Stomach (tissue), 9 donors: ENCODE data around the gene ATP6V1G3. TPM values are rescaled to one million over a fixed set of nuclear protein-coding genes. Genes with fewer than 3 reads are reported as not detected.

ENCODE experiments used
- DNase-seq, 2 donors: peaks; one replicate each; pipeline versions ENCODE4 v3.0.0 to v3.0.0-alpha.2; 2013 to 2019
- H3K27ac ChIP-seq, 5 donors: fragments of 200-600 bp in 4 of 5; sonication (generic) in 4 of 5; one replicate each; pipeline ENCODE4 v1.5.1; 2013 to 2019; ENCODE audit warnings: mild to moderate bottlenecking in 1 of 5, moderate library complexity in 1 of 5
- H3K27me3 ChIP-seq, 3 donors: fragments of 200-600 bp; sonication (generic); one replicate each; pipeline ENCODE4 v1.5.1; 2017 to 2019; ENCODE audit warnings: mixed run types in 1 of 3
- H3K36me3 ChIP-seq, 4 donors: fragments of 200-600 bp; sonication (generic); 1 replicate in 3 of 4; 2 replicates in 1 of 4; pipeline ENCODE4 v1.5.1; 2016 to 2019
- H3K4me1 ChIP-seq, 4 donors: fragments of 200-600 bp; sonication (generic); one replicate each; pipeline ENCODE4 v1.5.1; 2016 to 2019
- H3K4me3 ChIP-seq, 4 donors: fragments of 200-600 bp; sonication (generic) in 3 of 4; one replicate each; pipeline ENCODE4 v1.5.1; 2016 to 2019; ENCODE audit warnings: mild to moderate bottlenecking in 1 of 4
- H3K9me3 ChIP-seq, 4 donors: fragments of 200-600 bp; sonication (generic); one replicate each; pipeline ENCODE4 v1.5.1; 2016 to 2019
- EP300 ChIP-seq: sonication (generic); formaldehyde crosslinking; IDR thresholded peaks from one replicate; pipeline ENCODE4 v1.6.1; 2017; ENCODE audit warnings: antibody characterized with exemption
- POLR2A ChIP-seq, 4 donors: fragments of 450-650 bp; IDR thresholded peaks; one replicate each; pipeline ENCODE4 v1.6.1; 2016; ENCODE audit warnings: antibody characterized with exemption in 4 of 4, control low read depth in 2 of 4, mild to moderate bottlenecking in 1 of 4, moderate library complexity in 1 of 4
- POLR2AphosphoS5 ChIP-seq, 3 donors: sonication (generic); formaldehyde crosslinking; IDR thresholded peaks; one replicate each; pipeline ENCODE4 v1.6.1; 2016; ENCODE audit warnings: antibody characterized with exemption in 3 of 3
- WGBS, 5 donors: extraction: QIAGEN DNeasy Blood & Tissue Kit in 3 of 5; methylation state at CpG; one replicate each; pipeline versions ENCODE4 v1.1.5 to v1.1.7; 2013 to 2018; 5-methylcytosine and 5-hydroxymethylcytosine counted together
- intact Hi-C: fragments of 100-400 bp; cut with DNase I; formaldehyde crosslinking; loops from one replicate; pipeline ENCODE4 v1.15.1; 2023; ENCODE audit warnings: low total_unique reads
- polyA plus RNA-seq, 3 donors: library from polyadenylated mRNA; stranded (reverse); fragments of 200-250 nt; gene quantifications; one replicate each; pipeline ENCODE4 v1.2.3, GENCODE V29; 2013
- total RNA-seq, 5 donors: library from RNA; depleted of rRNA; stranded (reverse); fragments of >200 nt; gene quantifications; one replicate each; pipeline versions ENCODE4 v1.1.0 to v1.2.3, GENCODE V29; 2014 to 2016
- TF ChIP-seq, protein P1 (sequence below), 7 experiments: fragments of 450-650 bp in 4 of 7; fragments of 200-600 bp in 3 of 7; sonication (generic) in 3 of 7; IDR thresholded peaks; one replicate each; pipeline ENCODE4 v1.5.1; 2016 to 2019; ENCODE audit warnings: antibody characterized with exemption in 7 of 7, control low read depth in 2 of 7, mild to moderate bottlenecking in 1 of 7
- donor health status: healthy with polysubstance abuse.
- donor health status: Bipolar disorder and iron deficiency.
- donor health status: healthy.

Gene ATP6V1G3
- total and polyA plus RNA-seq, 8 donors = not detected

DNA sequence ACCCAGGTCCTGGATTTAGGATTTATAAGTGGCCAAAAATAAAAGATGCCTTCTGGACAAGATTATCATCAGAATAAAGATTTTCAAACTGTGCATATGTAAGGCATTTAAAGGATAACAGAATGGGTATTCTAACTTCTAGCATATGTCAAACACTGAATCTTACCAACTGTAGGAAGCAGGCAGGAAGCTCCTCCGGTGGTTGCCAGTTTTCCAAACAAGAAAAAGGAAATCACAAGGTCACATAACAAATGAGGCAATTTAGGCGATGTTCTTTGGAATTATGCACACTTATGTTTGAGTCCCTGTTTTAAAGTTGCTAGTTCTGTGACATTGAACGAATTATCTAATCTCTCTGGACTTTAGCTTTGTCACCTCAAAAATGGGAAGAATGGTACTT is 48.9 kb downstream of the ATP6V1G3 start:
- Histone ChIP-seq H3K9me3 (no peaks in the 10 kb centered on the region), H3K4me1 (no peaks in the 10 kb centered on the region), H3K36me3 (no peaks in the 10 kb centered on the region), H3K27ac (no peak overlapping the region), H3K4me3 (no peak overlapping the region), H3K27me3 (no peaks in the 10 kb centered on the region)
- intact Hi-C loops = no loop called here
- 55 to 65% (median 61%) methylated on average over 3 of the region's 3 CpGs for WGBS, 5 donors
- DNase-seq = no peak
- TF ChIP-seq, protein P1, sequence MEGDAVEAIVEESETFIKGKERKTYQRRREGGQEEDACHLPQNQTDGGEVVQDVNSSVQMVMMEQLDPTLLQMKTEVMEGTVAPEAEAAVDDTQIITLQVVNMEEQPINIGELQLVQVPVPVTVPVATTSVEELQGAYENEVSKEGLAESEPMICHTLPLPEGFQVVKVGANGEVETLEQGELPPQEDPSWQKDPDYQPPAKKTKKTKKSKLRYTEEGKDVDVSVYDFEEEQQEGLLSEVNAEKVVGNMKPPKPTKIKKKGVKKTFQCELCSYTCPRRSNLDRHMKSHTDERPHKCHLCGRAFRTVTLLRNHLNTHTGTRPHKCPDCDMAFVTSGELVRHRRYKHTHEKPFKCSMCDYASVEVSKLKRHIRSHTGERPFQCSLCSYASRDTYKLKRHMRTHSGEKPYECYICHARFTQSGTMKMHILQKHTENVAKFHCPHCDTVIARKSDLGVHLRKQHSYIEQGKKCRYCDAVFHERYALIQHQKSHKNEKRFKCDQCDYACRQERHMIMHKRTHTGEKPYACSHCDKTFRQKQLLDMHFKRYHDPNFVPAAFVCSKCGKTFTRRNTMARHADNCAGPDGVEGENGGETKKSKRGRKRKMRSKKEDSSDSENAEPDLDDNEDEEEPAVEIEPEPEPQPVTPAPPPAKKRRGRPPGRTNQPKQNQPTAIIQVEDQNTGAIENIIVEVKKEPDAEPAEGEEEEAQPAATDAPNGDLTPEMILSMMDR (IDR thresholded peaks at IDR 0.05) = no peak
- TF ChIP-seq POLR2A (IDR thresholded peaks at IDR 0.05) (no peak), EP300 (no peak), POLR2AphosphoS5 (IDR thresholded peaks at IDR 0.05) (no peak)

DNA sequence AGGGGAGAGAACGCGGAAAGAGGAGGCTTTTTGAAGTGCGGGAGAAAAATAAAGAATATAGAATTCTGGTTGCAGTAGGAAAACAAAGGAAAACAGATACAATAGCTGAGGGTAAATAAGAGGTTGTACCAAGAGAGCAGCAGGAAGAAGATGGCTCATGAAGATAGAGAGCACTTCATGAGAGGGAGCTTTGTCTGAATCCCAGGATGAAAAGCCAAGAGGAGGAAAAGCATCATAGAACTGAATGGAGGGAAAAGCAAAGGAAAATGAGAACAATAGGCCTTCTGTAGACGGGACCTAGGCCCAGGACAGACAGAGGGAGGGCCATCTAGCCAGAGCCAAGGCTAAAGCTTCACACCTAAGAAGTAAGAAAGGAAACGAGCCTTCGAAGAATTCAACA is 49.5 kb downstream of the ATP6V1G3 start:
- H3K4me3 ChIP-seq = no peak overlapping the region
- no peaks in the 10 kb centered on the region for H3K4me1 ChIP-seq
- no peaks in the 10 kb centered on the region for H3K9me3 ChIP-seq
- no peak for TF ChIP-seq POLR2A (IDR thresholded peaks at IDR 0.05)
- no peak for TF ChIP-seq EP300
- TF ChIP-seq, protein P1 (IDR thresholded peaks at IDR 0.05) = no peak
- TF ChIP-seq POLR2AphosphoS5 (IDR thresholded peaks at IDR 0.05) = no peak
- intact Hi-C loops = no loop called here
- H3K36me3 ChIP-seq = no peaks in the 10 kb centered on the region
- DNase-seq = no peak
- no peaks in the 10 kb centered on the region for H3K27me3 ChIP-seq
- WGBS, 5 donors = 78 to 89% (median 81%) methylated on average over 6 of the region's 6 CpGs
- H3K27ac ChIP-seq = no peak overlapping the region

DNA sequence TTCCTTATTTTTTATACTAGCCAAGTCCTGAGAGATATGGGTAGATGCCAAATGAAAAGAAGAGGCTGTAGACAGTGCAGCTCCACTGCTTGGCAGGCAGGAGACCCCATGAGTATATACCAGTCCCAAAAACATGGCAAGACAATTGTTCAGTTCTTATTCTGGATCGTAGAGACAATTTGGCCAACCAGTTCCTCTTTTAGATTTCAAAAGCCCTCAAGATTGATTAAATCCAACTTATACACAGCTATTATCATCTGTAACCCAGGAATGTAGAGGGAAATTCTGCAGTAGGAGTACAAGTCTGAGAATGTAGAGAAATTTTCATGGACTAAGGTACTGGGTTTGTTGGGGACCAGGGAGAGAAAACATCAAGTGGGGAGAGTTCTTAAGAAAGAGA is 50.3 kb downstream of the ATP6V1G3 start:
- H3K27ac ChIP-seq = no peak overlapping the region
- 78 to 87% (median 83%) methylated on average over 1 of the region's 1 CpG for WGBS, 5 donors
- H3K27me3 ChIP-seq = no peaks in the 10 kb centered on the region
- intact Hi-C loops = no loop called here
- no peaks in the 10 kb centered on the region for H3K9me3 ChIP-seq
- no peak overlapping the region for H3K4me3 ChIP-seq
- DNase-seq = no peak
- TF ChIP-seq, protein P1 (IDR thresholded peaks at IDR 0.05) = no peak
- TF ChIP-seq POLR2A (IDR thresholded peaks at IDR 0.05) (no peak), POLR2AphosphoS5 (IDR thresholded peaks at IDR 0.05) (no peak), EP300 (no peak)
- H3K4me1 ChIP-seq = no peaks in the 10 kb centered on the region
- no peaks in the 10 kb centered on the region for H3K36me3 ChIP-seq

DNA sequence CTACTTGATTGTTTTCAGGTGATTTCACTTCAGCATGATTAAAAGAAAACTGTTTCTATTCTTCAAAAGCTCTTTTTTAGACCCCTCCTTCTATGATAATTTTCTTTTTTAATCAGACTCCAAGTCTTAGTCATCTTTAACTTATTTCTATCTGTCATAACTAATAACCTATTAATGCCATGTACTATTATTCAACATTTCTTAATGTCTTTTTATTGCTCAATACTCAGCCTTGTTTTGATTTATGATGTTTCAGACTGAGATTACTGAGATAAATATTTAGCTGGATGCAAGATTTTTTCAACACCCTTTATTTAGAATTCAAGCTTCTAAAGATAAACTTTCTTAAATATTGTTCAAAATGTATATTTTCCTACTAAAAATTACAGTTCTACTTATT is 53.6 kb downstream of the ATP6V1G3 start:
- intact Hi-C loops = no loop called here
- no peaks in the 10 kb centered on the region for H3K27me3 ChIP-seq
- DNase-seq = no peak
- no peak overlapping the region for H3K27ac ChIP-seq
- no peaks in the 10 kb centered on the region for H3K36me3 ChIP-seq
- H3K9me3 ChIP-seq = no peaks in the 10 kb centered on the region
- H3K4me1 ChIP-seq = no peaks in the 10 kb centered on the region
- no peak overlapping the region for H3K4me3 ChIP-seq
- TF ChIP-seq EP300 (no peak), POLR2AphosphoS5 (IDR thresholded peaks at IDR 0.05) (no peak), POLR2A (IDR thresholded peaks at IDR 0.05) (no peak)
- TF ChIP-seq, protein P1 (IDR thresholded peaks at IDR 0.05) = no peak
